ENCODE results near the gene PHF2.

Gene PHF2

DNA sequence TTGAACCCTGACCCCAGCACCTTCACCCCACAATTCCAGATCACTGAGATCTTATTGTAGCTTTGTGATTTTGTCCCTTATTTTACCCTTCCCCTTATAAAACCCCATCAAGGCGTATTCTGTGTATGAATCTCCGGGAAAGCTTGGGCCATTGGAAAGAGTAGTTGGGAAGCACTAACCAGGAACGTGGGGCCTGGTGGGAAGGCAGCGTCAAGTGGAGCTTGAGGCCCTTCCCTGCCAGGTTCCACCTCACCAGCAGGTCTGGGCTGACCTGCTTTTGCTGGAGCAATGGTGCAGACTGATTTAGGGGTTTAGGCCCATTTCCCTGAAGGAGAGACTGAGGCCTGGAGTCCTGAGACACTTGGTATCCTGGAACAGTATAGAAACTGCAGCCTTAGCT is 9.3 kb downstream of the PHF2 start:
- DNase-seq (ENCODE audit: low read depth in 1 of 2, low spot score in 1 of 2), result no peak

DNA sequence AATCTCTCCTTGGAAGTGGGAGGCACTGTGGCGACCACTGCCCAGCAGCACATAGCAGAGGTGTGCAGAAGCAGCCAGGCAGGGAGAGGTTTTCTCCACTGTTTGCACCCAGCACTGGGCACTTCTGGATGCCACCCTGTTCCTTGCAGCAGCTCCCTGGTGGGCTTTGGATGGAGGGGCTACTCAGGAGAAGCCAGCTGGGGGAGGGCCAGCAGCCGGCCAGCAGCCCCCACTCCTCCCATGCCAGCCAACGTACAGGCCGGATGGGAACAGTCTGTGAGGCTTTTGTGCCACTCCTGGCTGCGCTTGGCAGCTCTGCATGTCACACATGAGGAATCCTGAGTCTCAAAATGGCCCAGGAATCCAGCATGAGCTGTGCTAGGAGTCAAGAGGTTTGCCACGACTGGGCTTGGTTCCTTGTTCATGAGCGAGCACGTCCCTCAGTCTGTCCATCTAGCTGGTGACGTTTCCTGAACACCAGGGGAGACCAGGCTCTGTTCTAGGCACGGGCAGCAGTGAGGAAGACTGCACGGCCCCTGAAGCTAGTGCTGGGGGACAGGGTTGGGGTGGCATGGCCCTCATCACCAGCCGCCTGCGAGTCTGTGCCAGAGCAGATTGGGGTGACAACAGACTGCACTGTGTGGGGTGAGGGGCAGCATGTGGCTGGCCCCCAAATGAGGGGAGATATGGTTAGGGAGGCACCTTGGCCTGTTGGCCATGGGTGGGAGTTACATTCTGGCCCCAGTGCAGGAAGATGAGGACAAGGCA is 10.1 kb downstream of the PHF2 start:
- DNase-seq (ENCODE audit: low read depth in 1 of 2, low spot score in 1 of 2), result no peak

GRCh38 chr9:93587284-93587650 is 10.9 kb downstream of the PHF2 start:
- no peak for DNase-seq (ENCODE audit: low read depth in 1 of 2, low spot score in 1 of 2)

DNA sequence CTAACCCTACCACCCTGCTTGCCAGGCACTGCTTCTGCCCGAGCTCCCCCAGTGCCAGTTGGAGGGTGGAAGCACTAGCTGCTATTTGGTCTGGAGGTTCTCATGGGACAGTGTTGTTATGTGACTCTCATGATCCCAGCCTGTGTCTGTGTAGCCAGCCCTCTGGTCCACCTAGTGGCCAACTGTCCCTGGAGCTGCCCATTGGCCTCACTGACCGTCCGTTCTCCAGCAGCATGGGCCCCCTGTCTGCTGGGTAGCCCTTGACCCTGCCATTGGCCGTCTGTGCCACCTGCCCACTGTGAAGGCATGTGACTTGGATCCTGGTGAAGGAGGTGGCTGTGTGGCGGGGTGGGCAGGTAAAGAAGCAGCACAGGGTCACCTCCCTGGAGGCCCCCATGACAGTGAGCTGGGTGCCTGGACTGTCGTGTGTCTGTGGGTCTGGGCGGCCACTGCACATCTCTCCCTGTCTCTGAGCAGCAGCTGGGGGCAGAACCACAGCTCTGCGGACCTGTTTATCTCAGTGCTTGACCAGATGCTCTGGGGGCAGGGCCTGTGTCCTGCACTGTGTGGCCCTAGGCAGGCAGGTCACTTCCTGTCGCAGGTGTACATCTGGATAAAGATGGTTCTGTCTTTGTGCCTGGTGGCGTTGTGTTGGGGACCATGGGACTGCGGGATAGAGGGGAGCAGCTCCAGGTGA is 11.4 kb downstream of the PHF2 start:
- no peak for DNase-seq (ENCODE audit: low read depth in 1 of 2, low spot score in 1 of 2)

DNA sequence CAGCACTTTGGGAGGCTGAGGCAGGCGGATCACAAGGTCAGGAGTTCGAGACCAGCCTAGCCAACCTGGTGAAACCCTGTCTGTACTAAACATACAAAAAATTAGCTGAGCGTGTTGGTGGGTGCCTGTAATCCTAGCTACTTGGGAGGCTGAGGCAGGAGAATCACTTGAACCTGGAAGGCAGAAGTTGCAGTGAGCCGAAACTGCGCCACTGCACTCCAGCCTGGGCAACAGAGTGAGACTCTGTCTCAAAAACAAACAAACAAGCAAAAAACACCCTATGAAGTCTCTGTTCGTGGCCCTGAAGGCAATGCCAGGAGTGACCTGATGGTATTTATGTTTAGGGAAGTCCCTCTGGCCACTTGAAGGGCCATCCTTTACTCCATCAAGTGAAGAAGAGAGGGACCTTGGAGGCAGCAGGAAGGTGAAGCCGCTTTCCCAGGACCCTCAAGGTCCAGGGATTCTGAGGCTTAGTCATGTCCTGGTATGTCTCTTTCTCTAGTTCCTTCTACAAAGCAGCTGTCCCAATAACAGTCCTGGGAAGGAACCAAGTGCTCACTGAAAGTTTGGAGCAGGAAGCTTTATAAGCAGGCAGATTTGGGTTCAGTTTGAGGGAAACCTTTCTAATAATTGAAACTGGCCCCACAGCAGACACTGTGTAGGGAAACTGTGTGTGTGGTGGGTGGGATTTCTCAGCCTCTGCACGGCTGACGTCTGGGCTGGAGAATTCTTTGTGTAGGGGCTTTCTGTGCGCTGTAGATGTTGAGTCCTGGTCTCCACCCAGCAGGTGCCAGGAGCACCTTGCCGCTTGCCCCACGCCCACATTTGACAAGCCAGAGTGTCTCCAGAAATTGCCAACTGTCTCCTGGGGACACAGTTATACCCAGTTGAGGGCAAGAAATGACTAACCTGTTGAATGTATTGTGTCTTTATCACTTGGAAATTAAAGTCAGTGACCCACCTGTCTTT is 12.5 kb downstream of the PHF2 start:
- DNase-seq (ENCODE audit: low read depth in 1 of 2, low spot score in 1 of 2), result no peak

DNA sequence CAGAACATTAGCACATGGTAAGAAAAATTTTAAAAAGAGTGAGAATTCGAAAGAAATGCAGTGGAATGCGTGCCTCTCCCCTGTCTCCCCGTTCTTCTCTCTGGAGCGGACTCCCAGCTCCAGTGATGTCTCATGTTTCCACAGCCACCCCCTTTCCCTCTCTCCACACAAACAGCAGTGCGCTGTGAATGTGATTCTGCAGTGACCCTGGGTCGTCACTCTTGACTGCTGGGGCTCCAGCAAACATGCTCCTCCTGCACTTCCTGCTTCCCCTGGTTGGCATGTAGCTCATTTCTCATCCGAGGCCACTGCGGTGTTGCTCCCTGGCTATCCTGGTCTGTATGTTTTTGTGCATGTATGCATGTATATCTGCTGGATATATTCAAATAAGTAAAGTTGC is 13.3 kb downstream of the PHF2 start:
- DNase-seq (ENCODE audit: low read depth in 1 of 2, low spot score in 1 of 2), result no peak

GRCh38 chr9:93590609-93591234 is 14.3 kb downstream of the PHF2 start:
- DNase-seq (ENCODE audit: low read depth in 1 of 2, low spot score in 1 of 2), result no peak

DNA sequence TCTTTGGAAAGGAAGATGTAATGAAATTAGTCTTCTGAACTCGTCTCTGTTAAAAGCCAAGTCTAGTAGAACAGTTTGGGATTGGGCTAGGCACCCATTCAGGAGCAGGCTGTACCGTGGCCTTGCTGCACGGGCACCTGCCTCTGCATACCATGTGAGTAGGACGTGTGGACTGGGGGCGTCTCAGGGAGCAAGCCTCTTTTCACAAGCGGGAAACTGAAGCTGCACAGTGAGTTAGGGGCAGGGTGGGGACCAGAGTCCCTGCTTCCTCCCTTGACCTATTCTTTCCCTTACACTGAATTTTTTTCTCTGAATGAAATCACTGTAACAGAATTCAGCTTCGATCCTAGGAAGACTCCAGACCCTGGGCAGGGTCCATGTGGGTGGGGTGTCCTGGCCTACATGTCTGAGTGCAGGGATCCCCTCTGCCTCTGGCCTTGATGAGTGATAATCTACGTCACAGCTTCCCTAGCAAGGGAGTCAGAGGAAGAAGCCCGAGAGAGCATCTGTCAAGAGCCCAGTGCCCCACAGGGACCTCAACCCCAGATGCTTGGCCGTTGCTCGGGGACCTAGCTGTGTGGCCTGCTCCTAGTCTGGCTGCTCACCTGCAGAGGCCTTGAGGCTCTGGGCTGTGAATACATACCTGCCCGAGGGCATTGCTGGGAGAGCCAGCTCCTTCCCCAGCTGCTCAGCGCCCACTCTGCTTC is 15.1 kb downstream of the PHF2 start:
- no peak for DNase-seq (ENCODE audit: low read depth in 1 of 2, low spot score in 1 of 2)

- DNase-seq (ENCODE audit: low read depth in 1 of 2, low spot score in 1 of 2), result no peak
Observed at GRCh38 chr9:93592008-93592642, 15.7 kb downstream of the PHF2 start.

- no peak for DNase-seq (ENCODE audit: low read depth in 1 of 2, low spot score in 1 of 2)
Observed at GRCh38 chr9:93592643-93593021, 16.2 kb downstream of the PHF2 start.

DNA sequence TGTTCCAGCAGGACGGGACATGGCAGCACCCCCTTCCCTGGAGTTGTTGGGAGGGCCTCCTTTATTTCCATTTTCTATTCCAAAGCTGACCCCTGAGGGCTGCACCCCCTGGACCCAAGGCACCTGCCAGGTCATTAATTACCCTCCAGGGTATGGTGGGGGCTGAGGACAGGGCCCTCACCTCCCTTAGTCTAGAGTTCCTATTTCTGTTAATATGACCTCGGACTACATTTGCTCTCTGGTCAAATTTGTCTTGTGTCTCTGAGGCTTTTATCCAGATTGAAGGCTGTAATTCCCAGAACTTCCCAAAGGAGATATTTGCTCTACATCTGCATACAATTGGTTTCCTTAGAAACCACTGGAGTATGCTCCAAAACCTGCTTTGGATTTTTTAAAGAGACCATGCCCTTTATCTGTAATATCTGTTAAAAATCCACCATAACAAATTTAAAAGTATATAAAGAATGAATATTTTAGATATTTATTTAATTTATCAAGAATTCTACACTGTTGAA is 16.8 kb downstream of the PHF2 start:
- no peak for DNase-seq (ENCODE audit: low read depth in 1 of 2, low spot score in 1 of 2)

- no peak for DNase-seq (ENCODE audit: low read depth in 1 of 2, low spot score in 1 of 2)
Observed at GRCh38 chr9:93594041-93594756, 17.8 kb downstream of the PHF2 start.

GRCh38 chr9:93595461-93595860 is 19.1 kb downstream of the PHF2 start:
- DNase-seq (ENCODE audit: low read depth in 1 of 2, low spot score in 1 of 2), result no peak

GRCh38 chr9:93595861-93596365 is 19.5 kb downstream of the PHF2 start:
- no peak for DNase-seq (ENCODE audit: low read depth in 1 of 2, low spot score in 1 of 2)

GRCh38 chr9:93596399-93596798 is 20.0 kb downstream of the PHF2 start:
- no peak for DNase-seq (ENCODE audit: low read depth in 1 of 2, low spot score in 1 of 2)

- no peak for DNase-seq (ENCODE audit: low read depth in 1 of 2, low spot score in 1 of 2)
Observed at GRCh38 chr9:93597142-93597706, 20.8 kb downstream of the PHF2 start.

GRCh38 chr9:93597871-93598646 is 21.7 kb downstream of the PHF2 start:
- no peak for DNase-seq (ENCODE audit: low read depth in 1 of 2, low spot score in 1 of 2)

DNA sequence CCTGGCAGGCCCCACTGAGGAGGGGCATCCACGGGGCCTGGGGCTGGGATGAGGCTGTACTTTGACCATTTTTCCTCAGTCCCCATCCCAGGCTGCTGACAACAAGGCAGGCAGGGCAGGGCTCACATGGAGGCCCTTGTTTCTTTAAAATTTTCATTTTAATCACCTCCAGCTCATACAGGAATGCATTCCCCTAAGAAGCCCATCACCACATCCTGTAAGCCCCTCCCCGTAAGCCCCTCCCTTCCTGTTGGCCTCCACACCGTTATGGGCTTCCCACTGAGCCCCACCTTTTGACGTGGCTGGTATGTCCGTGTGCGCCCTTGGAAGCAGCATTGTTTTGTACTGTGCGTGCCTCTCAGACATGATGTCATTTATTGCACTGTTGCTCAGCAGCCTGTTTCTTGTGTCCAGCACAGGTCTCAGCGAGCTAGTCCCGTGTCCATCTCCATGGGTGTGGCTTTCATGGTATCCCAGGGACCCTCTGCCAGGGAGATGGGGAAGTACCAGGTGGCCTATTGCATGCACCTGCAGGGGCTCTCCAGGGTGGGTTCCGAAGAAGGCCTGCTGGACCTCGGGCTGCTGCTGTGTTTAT is 22.4 kb downstream of the PHF2 start:
- DNase-seq (ENCODE audit: low read depth in 1 of 2, low spot score in 1 of 2), result no peak
